ENCODE data around the gene ARID2.

DNA sequence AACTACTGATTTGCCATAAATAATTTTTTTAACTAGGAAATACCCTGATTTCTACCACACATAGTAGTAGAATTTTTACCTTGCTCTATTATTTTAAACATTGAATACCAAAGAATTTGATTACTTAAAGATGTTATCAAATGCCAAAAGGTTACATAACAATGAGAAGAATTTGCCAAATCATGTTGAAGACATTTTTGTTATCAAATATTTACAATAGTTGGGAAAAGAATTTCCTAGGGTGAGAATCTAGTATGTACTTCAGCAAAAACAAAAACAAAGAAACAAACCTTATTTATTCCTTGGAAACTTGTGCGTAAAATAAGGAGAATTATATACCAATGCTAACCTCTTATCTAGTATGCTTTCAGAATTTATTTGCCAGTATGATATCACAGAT is 153.7 kb downstream of the ARID2 start:
- TF ChIP-seq, protein P1, sequence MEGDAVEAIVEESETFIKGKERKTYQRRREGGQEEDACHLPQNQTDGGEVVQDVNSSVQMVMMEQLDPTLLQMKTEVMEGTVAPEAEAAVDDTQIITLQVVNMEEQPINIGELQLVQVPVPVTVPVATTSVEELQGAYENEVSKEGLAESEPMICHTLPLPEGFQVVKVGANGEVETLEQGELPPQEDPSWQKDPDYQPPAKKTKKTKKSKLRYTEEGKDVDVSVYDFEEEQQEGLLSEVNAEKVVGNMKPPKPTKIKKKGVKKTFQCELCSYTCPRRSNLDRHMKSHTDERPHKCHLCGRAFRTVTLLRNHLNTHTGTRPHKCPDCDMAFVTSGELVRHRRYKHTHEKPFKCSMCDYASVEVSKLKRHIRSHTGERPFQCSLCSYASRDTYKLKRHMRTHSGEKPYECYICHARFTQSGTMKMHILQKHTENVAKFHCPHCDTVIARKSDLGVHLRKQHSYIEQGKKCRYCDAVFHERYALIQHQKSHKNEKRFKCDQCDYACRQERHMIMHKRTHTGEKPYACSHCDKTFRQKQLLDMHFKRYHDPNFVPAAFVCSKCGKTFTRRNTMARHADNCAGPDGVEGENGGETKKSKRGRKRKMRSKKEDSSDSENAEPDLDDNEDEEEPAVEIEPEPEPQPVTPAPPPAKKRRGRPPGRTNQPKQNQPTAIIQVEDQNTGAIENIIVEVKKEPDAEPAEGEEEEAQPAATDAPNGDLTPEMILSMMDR (IDR thresholded peaks at IDR 0.05): no peak
- TF ChIP-seq POLR2A (IDR thresholded peaks at IDR 0.05) (no peak), EP300 (IDR thresholded peaks at IDR 0.05) (no peak)
